Stomach smooth muscle (tissue), 2 donors: ENCODE results near the gene CHFR.
"Not testable (repeated sequence)": the region's sequence is repeated elsewhere in the genome, so short reads cannot be mapped to it uniquely, and the experiment has no call there.

Experiments
- H3K27ac ChIP-seq: one replicate; pipeline ENCODE4 v1.7.0; 2013; ENCODE audit warnings: mild to moderate bottlenecking, low read length, inconsistent platforms
- H3K27me3 ChIP-seq, 2 donors: one replicate each; pipeline ENCODE4 v1.7.0; 2013; ENCODE audit warnings: low read length in 2 of 2; ENCODE audit not compliant: insufficient read depth in 2 of 2, control insufficient read depth in 1 of 2
- H3K36me3 ChIP-seq, 2 donors: one replicate each; pipeline ENCODE4 v1.7.0; 2013; ENCODE audit warnings: low read length in 2 of 2; ENCODE audit not compliant: control insufficient read depth in 2 of 2, insufficient read depth in 2 of 2
- H3K4me1 ChIP-seq: one replicate; pipeline ENCODE4 v1.7.0; 2013; ENCODE audit warnings: low read length; ENCODE audit not compliant: control insufficient read depth, insufficient read depth
- H3K4me3 ChIP-seq, 2 donors: one replicate each; pipeline ENCODE4 v1.7.0; 2013; ENCODE audit warnings: low read length in 2 of 2
- H3K9ac ChIP-seq, 2 donors: one replicate each; pipeline ENCODE4 v1.7.0; 2013; ENCODE audit warnings: low read length in 2 of 2, mild to moderate bottlenecking in 1 of 2
- H3K9me3 ChIP-seq, 2 donors: one replicate each; pipeline ENCODE4 v1.7.0; 2013; ENCODE audit warnings: low read length in 2 of 2; ENCODE audit not compliant: control insufficient read depth in 2 of 2
- donor health status: healthy.
- donor health status: Pancreatic carcinoma.

CHFR gene

GRCh38 chr12:132874175-132874574, 13.2 kb downstream of the CHFR start:
- Histone ChIP-seq H3K4me1 (no peaks in the 10 kb centered on the region), H3K9ac (no peak overlapping the region), H3K9me3 (no peaks in the 10 kb centered on the region), H3K27ac (no peak overlapping the region), H3K4me3 (no peak overlapping the region), H3K27me3 (no peaks in the 10 kb centered on the region), H3K36me3 (peaks cover 35 to 46% of the 10 kb centered on the region in 2 donors)

- H3K36me3 ChIP-seq: peaks cover 35 to 47% of the 10 kb centered on the region in 2 donors
Observed at GRCh38 chr12:132873724-132874123, 13.7 kb downstream of the CHFR start.

GRCh38 chr12:132872975-132873421, 14.4 kb downstream of the CHFR start:
- no peak overlapping the region for H3K4me3 ChIP-seq
- H3K27me3 ChIP-seq: no peaks in the 10 kb centered on the region
- no peaks in the 10 kb centered on the region for H3K9me3 ChIP-seq
- H3K9ac ChIP-seq: no peak overlapping the region
- peaks cover 35 to 47% of the 10 kb centered on the region in 2 donors for H3K36me3 ChIP-seq
- H3K27ac ChIP-seq: no peak overlapping the region
- H3K4me1 ChIP-seq: no peaks in the 10 kb centered on the region

More at GRCh38 chr12:132873724-132874123, 13.7 kb downstream of the CHFR start:
- Histone ChIP-seq H3K4me1 (no peaks in the 10 kb centered on the region), H3K9ac (no peak overlapping the region), H3K27ac (no peak overlapping the region), H3K4me3 (no peak overlapping the region), H3K27me3 (no peaks in the 10 kb centered on the region), H3K9me3 (no peaks in the 10 kb centered on the region)

- Histone ChIP-seq H3K4me3 (no peak overlapping the region), H3K27me3 (no peaks in the 10 kb centered on the region), H3K27ac (no peak overlapping the region), H3K36me3 (peaks cover 34 to 46% of the 10 kb centered on the region in 2 donors), H3K9me3 (no peaks in the 10 kb centered on the region), H3K9ac (no peak overlapping the region), H3K4me1 (no peaks in the 10 kb centered on the region)
Observed at GRCh38 chr12:132872073-132872855, 15.1 kb downstream of the CHFR start.

- H3K9me3 ChIP-seq: no peaks in the 10 kb centered on the region
- no peak overlapping the region for H3K27ac ChIP-seq
- H3K27me3 ChIP-seq: no peaks in the 10 kb centered on the region
- H3K4me1 ChIP-seq: no peaks in the 10 kb centered on the region
- H3K9ac ChIP-seq: no peak overlapping the region
- peaks cover 25 to 54% of the 10 kb centered on the region in 2 donors for H3K36me3 ChIP-seq
- no peak overlapping the region for H3K4me3 ChIP-seq
Observed at GRCh38 chr12:132869551-132869950, 17.9 kb downstream of the CHFR start.

GRCh38 chr12:132866251-132866828, 21.1 kb downstream of the CHFR start:
- Histone ChIP-seq H3K9ac (no peak overlapping the region), H3K27ac (no peak overlapping the region), H3K4me3 (no peak overlapping the region), H3K9me3 (no peaks in the 10 kb centered on the region), H3K27me3 (no peaks in the 10 kb centered on the region), H3K36me3 (peaks cover 19 to 42% of the 10 kb centered on the region in 2 donors), H3K4me1 (no peaks in the 10 kb centered on the region)

- Histone ChIP-seq H3K4me3 (no peak overlapping the region), H3K4me1 (no peaks in the 10 kb centered on the region), H3K27me3 (no peaks in the 10 kb centered on the region), H3K9ac (no peak overlapping the region), H3K36me3 (peaks cover 28 to 54% of the 10 kb centered on the region in 2 donors), H3K27ac (no peak overlapping the region), H3K9me3 (no peaks in the 10 kb centered on the region)
Observed at GRCh38 chr12:132861558-132861957, 25.8 kb downstream of the CHFR start.

GRCh38 chr12:132858718-132859266, 28.6 kb downstream of the CHFR start:
- Histone ChIP-seq H3K9me3 (no peaks in the 10 kb centered on the region), H3K36me3 (peaks cover 40 to 52% of the 10 kb centered on the region in 2 donors), H3K4me3 (no peak overlapping the region), H3K27ac (no peak overlapping the region), H3K9ac (no peak overlapping the region), H3K27me3 (no peaks in the 10 kb centered on the region), H3K4me1 (no peaks in the 10 kb centered on the region)

- H3K27ac ChIP-seq, H3K4me3 ChIP-seq, H3K9ac ChIP-seq, H3K27me3 ChIP-seq, H3K4me1 ChIP-seq, H3K9me3 ChIP-seq: not testable (repeated sequence)
- peaks cover 56 to 61% of the 10 kb centered on the region in 2 donors for H3K36me3 ChIP-seq
Observed at GRCh38 chr12:132857019-132857418, 30.4 kb downstream of the CHFR start.

GRCh38 chr12:132856581-132856980, 30.8 kb downstream of the CHFR start:
- Histone ChIP-seq H3K27me3 (no peaks in the 10 kb centered on the region), H3K4me1 (no peaks in the 10 kb centered on the region), H3K4me3 (no peak overlapping the region), H3K9me3 (no peaks in the 10 kb centered on the region), H3K9ac (no peak overlapping the region), H3K27ac (no peak overlapping the region), H3K36me3 (peaks cover 57 to 59% of the 10 kb centered on the region in 2 donors)

GRCh38 chr12:132855211-132855610, 32.2 kb downstream of the CHFR start:
- H3K4me1 ChIP-seq, H3K4me3 ChIP-seq, H3K27me3 ChIP-seq, H3K27ac ChIP-seq, H3K9me3 ChIP-seq, H3K9ac ChIP-seq: not testable (repeated sequence)
- peaks cover 60 to 61% of the 10 kb centered on the region in 2 donors for H3K36me3 ChIP-seq
